Keratinocyte (primary cell): ENCODE measurements around the gene MRPL39.

Experiments
- CTCF ChIP-seq, 3 experiments: IDR thresholded peaks in 1 of 3; conservative IDR thresholded peaks in 1 of 3; optimal IDR thresholded peaks in 1 of 3; 2 replicates in 2 of 3; 3 replicates in 1 of 3; pipeline versions ENCODE3 to v1.5.1; 2011; ENCODE audit warnings: low read length in 3 of 3, mild to moderate bottlenecking in 3 of 3, moderate library complexity in 2 of 3, control low read depth in 1 of 3, inconsistent platforms in 1 of 3; ENCODE audit not compliant: insufficient read depth in 2 of 3; ENCODE audit errors: extremely low read depth in 1 of 3
- EZH2 ChIP-seq: IDR thresholded peaks from one replicate; pipeline ENCODE4 v1.6.1; 2012; ENCODE audit warnings: inconsistent platforms, mild to moderate bottlenecking, low read length, moderate library complexity

GRCh38 chr21:25582164-25582790 is 25.0 kb downstream of the MRPL39 start:
- TF ChIP-seq CTCF (optimal IDR thresholded peaks at IDR 0.05 in 1 of 3, IDR thresholded peaks at IDR 0.05 in 1 of 3, conservative IDR thresholded peaks at IDR 0.05 in 1 of 3; ENCODE audit: extremely low read depth in 1 of 3, insufficient read depth in 2 of 3, low read length in 3 of 3), result no peak
- TF ChIP-seq EZH2, result no peak
